AG04450 (cell line): ENCODE data around the gene GH1. TPM values are rescaled to one million over a fixed set of nuclear protein-coding genes. Genes with fewer than 3 reads are reported as not detected.

Source experiments
- CTCF ChIA-PET: fragments of 300-600, 350-600 bp; formaldehyde crosslinking; extraction: SDS; loops from one replicate; lab custom pipeline; 2022; ENCODE audit warnings: antibody characterized with exemption, inconsistent platforms; lab: Charles Lee
- POLR2A ChIA-PET: fragments of 350-600 bp; formaldehyde crosslinking; extraction: SDS; loops from one replicate; lab custom pipeline; 2021; ENCODE audit warnings: antibody characterized with exemption, inconsistent platforms; lab: Yijun Ruan, JAX
- DNase-seq: peaks from one replicate; pipeline ENCODE4 v3.0.0-alpha.2; 2011; ENCODE audit warnings: low read depth, low spot score
- H3K27ac ChIP-seq: one replicate; pipeline ENCODE4 v1.5.1; 2012; ENCODE audit warnings: low read depth, low read length, control low read depth
- H3K27me3 ChIP-seq: one replicate; pipeline ENCODE4 v1.6.0; 2012; ENCODE audit warnings: low read length; ENCODE audit not compliant: control insufficient read depth, insufficient read depth
- H3K4me3 ChIP-seq: 2 replicates; pipeline ENCODE4 v1.5.1; 2011; ENCODE audit warnings: mild to moderate bottlenecking, low read depth, low read length, control low read depth
- H3K9me3 ChIP-seq: 2 replicates; pipeline ENCODE4 v1.5.1; 2012; ENCODE audit warnings: low read length; ENCODE audit not compliant: control insufficient read depth, insufficient read depth
- CTCF ChIP-seq: IDR thresholded peaks from 2 replicates; pipeline ENCODE4 v1.5.1; 2011; ENCODE audit warnings: low read depth, low read length, control low read depth, inconsistent platforms
- polyA plus RNA-seq: library from polyadenylated mRNA; depleted of rRNA; stranded (reverse); fragments of >200 nt; gene quantifications from 2 replicates; pipeline ENCODE4 v1.2.3, GENCODE V29; 2011

The GH1 gene
- polyA plus RNA-seq, 1 experiment, result not detected

GRCh38 chr17:63937920-63938319, 19.3 kb upstream of the GH1 start:
- Histone ChIP-seq H3K27me3 (peaks cover 24% of the 10 kb centered on the region), H3K27ac (no peak overlapping the region), H3K9me3 (peaks cover 3% of the 10 kb centered on the region; the same call in 1 of the 2 replicates), H3K4me3 (no peak overlapping the region)
- TF ChIP-seq CTCF, result no peak
- ChIA-PET POLR2A (no interaction called here), CTCF (interaction anchor here (1.1 kb wide), 1 partner anchor 53 kb away, joined by 3 read pairs; no protein-coding TSS in a partner anchor)
- no peak for DNase-seq

- CTCF ChIA-PET, result interaction anchor here (1.1 to 5.2 kb wide), 2 partner anchors 9 to 53 kb away, joined by 3 to 32 read pairs; no protein-coding TSS in a partner anchor
- H3K4me3 ChIP-seq, result no peak overlapping the region
- H3K27ac ChIP-seq, result no peak overlapping the region
- POLR2A ChIA-PET, result interaction anchor here (0.7 kb wide), 1 partner anchor 31 kb away, joined by 3 read pairs; no protein-coding TSS in a partner anchor
- H3K9me3 ChIP-seq, result peaks cover 3% of the 10 kb centered on the region; the same call in 1 of the 2 replicates
- no peak for TF ChIP-seq CTCF
- peaks cover 22% of the 10 kb centered on the region for H3K27me3 ChIP-seq
- no peak for DNase-seq
Measured at GRCh38 chr17:63937319-63937718, 18.7 kb upstream of the GH1 start.

- TF ChIP-seq CTCF, result no peak
- ChIA-PET CTCF (interaction anchor here (1.2 to 5.2 kb wide), 2 partner anchors 12 to 94 kb away, joined by 3 to 32 read pairs; no protein-coding TSS in a partner anchor), POLR2A (no interaction called here)
- Histone ChIP-seq H3K4me3 (no peak overlapping the region), H3K9me3 (no peaks in the 10 kb centered on the region; the same call in 1 of the 2 replicates), H3K27me3 (peaks cover 22% of the 10 kb centered on the region), H3K27ac (no peak overlapping the region)
- DNase-seq, result no peak
Measured at GRCh38 chr17:63934183-63935112, 15.8 kb upstream of the GH1 start.

GRCh38 chr17:63933598-63933997, 15.0 kb upstream of the GH1 start:
- Histone ChIP-seq H3K4me3 (no peak overlapping the region), H3K27ac (no peak overlapping the region), H3K27me3 (peaks cover 22% of the 10 kb centered on the region), H3K9me3 (no peaks in the 10 kb centered on the region; the same call in 1 of the 2 replicates)
- DNase-seq, result no peak
- TF ChIP-seq CTCF, result no peak
- CTCF ChIA-PET, result interaction anchor here (1.2 to 5.2 kb wide), 3 partner anchors 13 to 95 kb away, joined by 3 to 32 read pairs (median 14); partner anchors contain the start of gene GH1
- POLR2A ChIA-PET, result no interaction called here
